Measurements from ENCODE around the gene DMAP1. TPM values are rescaled to one million over a fixed set of nuclear protein-coding genes. Genes with fewer than 3 reads are reported as not detected.
A peak's percentile ranks its signal among the peaks of the same experiment; 100 is the strongest.

DMAP1 gene
- total RNA-seq, 1 experiment from 2014 or later, result 40.9 TPM

- Mint-ChIP-seq H3K36me3 (peaks cover 45% of the 10 kb centered on the region), H3K4me3 (no peak overlapping the region), H3K9me3 (0 out of 2 replicates have a peak, but pooled peaks cover under 1% of the 10 kb centered on the region), H3K27me3 (ENCODE audit: low read depth) (no peaks in the 10 kb centered on the region; the same call in 1 of the 2 replicates), H3K4me1 (no peaks in the 10 kb centered on the region), H3K27ac (no peak overlapping the region)
- TF ChIP-seq FOXP1 (CRISPR knock-in tag; IDR thresholded peaks at IDR 0.05; ENCODE audit: borderline replicate concordance) (peak; percentile 28; the same call in 1 of the 2 replicates), NFYB (CRISPR knock-in tag; conservative IDR thresholded peaks at IDR 0.05; ENCODE audit: low read depth) (no peak)
- no peak for ATAC-seq
- no peak for DNase-seq (ENCODE audit: low spot score)
- ChIA-PET POLR2A (no interaction called here), CTCF (interaction anchor here (1.0 to 6.3 kb wide), 7 partner anchors 8 to 433 kb away, joined by 3 to 57 read pairs (median 4); no protein-coding TSS in a partner anchor)
These were observed 6.9 kb downstream of the DMAP1 start for GRCh38 chr1:44220001-44220751.

- Mint-ChIP-seq H3K4me3 (no peak overlapping the region), H3K27me3 (ENCODE audit: low read depth) (peaks cover 4% of the 10 kb centered on the region), H3K9me3 (peaks cover 6% of the 10 kb centered on the region), H3K4me1 (no peaks in the 10 kb centered on the region), H3K36me3 (peaks cover 47% of the 10 kb centered on the region), H3K27ac (no peak overlapping the region)
- ChIA-PET CTCF (interaction anchor here (1.0 to 6.3 kb wide), 7 partner anchors 7 to 432 kb away, joined by 3 to 57 read pairs (median 4); no protein-coding TSS in a partner anchor), POLR2A (no interaction called here)
- no peak for ATAC-seq
- TF ChIP-seq ESRRA (CRISPR knock-in tag; IDR thresholded peaks at IDR 0.05; ENCODE audit: borderline replicate concordance) (no peak), SP1 (CRISPR knock-in tag; conservative IDR thresholded peaks at IDR 0.05) (no peak), FOXK1 (CRISPR knock-in tag; IDR thresholded peaks at IDR 0.05) (no peak), ZNF671 (CRISPR knock-in tag; IDR thresholded peaks at IDR 0.05) (no peak), TCF7 (CRISPR knock-in tag; IDR thresholded peaks at IDR 0.05; ENCODE audit: low read depth) (no peak), IRF1 (CRISPR knock-in tag; IDR thresholded peaks at IDR 0.05) (no peak), EMX1 (CRISPR knock-in tag; IDR thresholded peaks at IDR 0.05) (no peak), ZBTB21 (CRISPR knock-in tag; IDR thresholded peaks at IDR 0.05; ENCODE audit: borderline replicate concordance) (no peak)
- no peak for DNase-seq (ENCODE audit: low spot score)
These were observed 7.5 kb downstream of the DMAP1 start for GRCh38 chr1:44220755-44221154.

- POLR2A ChIA-PET, result no interaction called here
- Mint-ChIP-seq H3K4me3 (no peak overlapping the region), H3K27me3 (ENCODE audit: low read depth) (peaks cover 10% of the 10 kb centered on the region), H3K4me1 (no peaks in the 10 kb centered on the region), H3K36me3 (peaks cover 45% of the 10 kb centered on the region), H3K9me3 (peaks cover 16% of the 10 kb centered on the region), H3K27ac (no peak overlapping the region)
- no peak for DNase-seq (ENCODE audit: low spot score)
- CTCF ChIA-PET, result interaction anchor here (1.4 to 2.9 kb wide), 3 partner anchors 73 to 431 kb away, joined by 4 to 10 read pairs (median 7); no protein-coding TSS in a partner anchor
- no peak for TF ChIP-seq ZNF232 (CRISPR knock-in tag; IDR thresholded peaks at IDR 0.05)
- TF ChIP-seq ATF6 (CRISPR knock-in tag; IDR thresholded peaks at IDR 0.05), result no peak
- ATAC-seq, result no peak
These were observed 8.5 kb downstream of the DMAP1 start for GRCh38 chr1:44221769-44222168.

GRCh38 chr1:44222397-44223186, 9.3 kb downstream of the DMAP1 start:
- ChIA-PET CTCF (interaction anchor here (0.8 to 1.4 kb wide), 2 partner anchors 15 to 72 kb away, joined by 4 to 7 read pairs; no protein-coding TSS in a partner anchor), POLR2A (no interaction called here)
- Mint-ChIP-seq H3K9me3 (peaks cover 21% of the 10 kb centered on the region), H3K36me3 (peaks cover 51% of the 10 kb centered on the region), H3K4me1 (no peaks in the 10 kb centered on the region), H3K27ac (no peak overlapping the region), H3K27me3 (ENCODE audit: low read depth) (peaks cover 14% of the 10 kb centered on the region), H3K4me3 (no peak overlapping the region)
- DNase-seq (ENCODE audit: low spot score), result no peak
- no peak for TF ChIP-seq CBFB (CRISPR knock-in tag; IDR thresholded peaks at IDR 0.05; ENCODE audit: low read depth)
- no peak for TF ChIP-seq ZNF671 (CRISPR knock-in tag; IDR thresholded peaks at IDR 0.05)
- no peak for TF ChIP-seq NR3C1 (CRISPR knock-in tag; conservative IDR thresholded peaks at IDR 0.05; ENCODE audit: low read depth)
- TF ChIP-seq TP53 (CRISPR knock-in tag; IDR thresholded peaks at IDR 0.05), result no peak
- TF ChIP-seq NR1H2 (CRISPR knock-in tag; IDR thresholded peaks at IDR 0.05), result no peak
- no peak for TF ChIP-seq SP1 (CRISPR knock-in tag; conservative IDR thresholded peaks at IDR 0.05)
- no peak for TF ChIP-seq MYBL2 (CRISPR knock-in tag; IDR thresholded peaks at IDR 0.05)
- no peak for ATAC-seq
